ENCODE data around the gene NDEL1. TPM values are rescaled to one million over a fixed set of nuclear protein-coding genes. Genes with fewer than 3 reads are reported as not detected.

The NDEL1 gene
- total and polyA plus RNA-seq, 4 donors, result 15.3 to 52.3 (median 35.4) TPM

DNA sequence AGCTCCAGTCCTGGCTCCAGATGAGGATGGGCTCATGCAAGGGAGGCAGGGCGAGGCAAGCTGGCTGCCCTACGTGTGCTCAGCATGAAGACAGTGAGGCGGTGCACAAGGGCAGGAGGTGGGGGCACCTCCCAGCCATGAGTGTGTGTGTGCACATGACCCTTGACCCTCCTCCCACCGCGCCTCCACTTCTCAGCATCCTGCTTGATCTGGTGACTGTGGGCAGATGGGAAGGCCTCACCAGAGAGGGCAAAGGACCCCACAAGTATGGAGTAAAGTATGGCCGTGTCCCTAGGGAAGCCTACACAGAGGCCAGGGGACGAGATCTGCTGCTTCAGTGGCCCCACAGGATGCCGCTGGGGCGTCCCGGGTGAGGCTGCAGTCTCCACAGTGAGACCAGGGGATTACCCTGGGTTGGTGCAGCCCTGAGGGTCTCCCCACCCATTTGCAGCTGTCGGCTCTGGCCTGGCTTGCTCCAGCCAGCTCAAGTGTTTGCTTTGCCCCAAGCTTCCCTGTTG is 30.1 kb upstream of the NDEL1 start:
- H3K27me3 ChIP-seq (ENCODE audit: control insufficient read depth in 4 of 4, insufficient read depth in 4 of 4, low read length in 3 of 4), result no peaks in the 10 kb centered on the region
- TF ChIP-seq, protein P1, sequence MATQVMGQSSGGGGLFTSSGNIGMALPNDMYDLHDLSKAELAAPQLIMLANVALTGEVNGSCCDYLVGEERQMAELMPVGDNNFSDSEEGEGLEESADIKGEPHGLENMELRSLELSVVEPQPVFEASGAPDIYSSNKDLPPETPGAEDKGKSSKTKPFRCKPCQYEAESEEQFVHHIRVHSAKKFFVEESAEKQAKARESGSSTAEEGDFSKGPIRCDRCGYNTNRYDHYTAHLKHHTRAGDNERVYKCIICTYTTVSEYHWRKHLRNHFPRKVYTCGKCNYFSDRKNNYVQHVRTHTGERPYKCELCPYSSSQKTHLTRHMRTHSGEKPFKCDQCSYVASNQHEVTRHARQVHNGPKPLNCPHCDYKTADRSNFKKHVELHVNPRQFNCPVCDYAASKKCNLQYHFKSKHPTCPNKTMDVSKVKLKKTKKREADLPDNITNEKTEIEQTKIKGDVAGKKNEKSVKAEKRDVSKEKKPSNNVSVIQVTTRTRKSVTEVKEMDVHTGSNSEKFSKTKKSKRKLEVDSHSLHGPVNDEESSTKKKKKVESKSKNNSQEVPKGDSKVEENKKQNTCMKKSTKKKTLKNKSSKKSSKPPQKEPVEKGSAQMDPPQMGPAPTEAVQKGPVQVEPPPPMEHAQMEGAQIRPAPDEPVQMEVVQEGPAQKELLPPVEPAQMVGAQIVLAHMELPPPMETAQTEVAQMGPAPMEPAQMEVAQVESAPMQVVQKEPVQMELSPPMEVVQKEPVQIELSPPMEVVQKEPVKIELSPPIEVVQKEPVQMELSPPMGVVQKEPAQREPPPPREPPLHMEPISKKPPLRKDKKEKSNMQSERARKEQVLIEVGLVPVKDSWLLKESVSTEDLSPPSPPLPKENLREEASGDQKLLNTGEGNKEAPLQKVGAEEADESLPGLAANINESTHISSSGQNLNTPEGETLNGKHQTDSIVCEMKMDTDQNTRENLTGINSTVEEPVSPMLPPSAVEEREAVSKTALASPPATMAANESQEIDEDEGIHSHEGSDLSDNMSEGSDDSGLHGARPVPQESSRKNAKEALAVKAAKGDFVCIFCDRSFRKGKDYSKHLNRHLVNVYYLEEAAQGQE (IDR thresholded peaks at IDR 0.05), result no peak
- no peak for TF ChIP-seq TAF1 (conservative IDR thresholded peaks at IDR 0.05)
- no peak for TF ChIP-seq CTCF (IDR thresholded peaks at IDR 0.05; ENCODE audit: low read depth, low read length, missing input control)
- no peak for TF ChIP-seq MAX (IDR thresholded peaks at IDR 0.05)
- no peak for TF ChIP-seq RXRA (IDR thresholded peaks at IDR 0.05)
- TF ChIP-seq, protein P2, sequence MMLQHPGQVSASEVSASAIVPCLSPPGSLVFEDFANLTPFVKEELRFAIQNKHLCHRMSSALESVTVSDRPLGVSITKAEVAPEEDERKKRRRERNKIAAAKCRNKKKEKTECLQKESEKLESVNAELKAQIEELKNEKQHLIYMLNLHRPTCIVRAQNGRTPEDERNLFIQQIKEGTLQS (IDR thresholded peaks at IDR 0.05), result no peak
- TF ChIP-seq JUND (IDR thresholded peaks at IDR 0.05), result no peak
- no peak for TF ChIP-seq HNF4A (conservative IDR thresholded peaks at IDR 0.05)
- no peak for TF ChIP-seq ZBTB33 (IDR thresholded peaks at IDR 0.05)
- no peak for TF ChIP-seq YY1 (IDR thresholded peaks at IDR 0.05)
- TF ChIP-seq RAD21 (IDR thresholded peaks at IDR 0.05), result no peak
- TF ChIP-seq NR2F2 (IDR thresholded peaks at IDR 0.05), result no peak
- TF ChIP-seq GABPA (IDR thresholded peaks at IDR 0.05 in 1 of 2, conservative IDR thresholded peaks at IDR 0.05 in 1 of 2), result no peak
- DNase-seq (ENCODE audit: low spot score), result no peak
- no peak overlapping the region for H3K9ac ChIP-seq (ENCODE audit: low read depth in 1 of 2, low read length in 2 of 2)
- no peak overlapping the region for H3K4me3 ChIP-seq (ENCODE audit: low read depth in 1 of 3, low read length in 3 of 3)
- no peaks in the 10 kb centered on the region for H3K36me3 ChIP-seq (ENCODE audit: control insufficient read depth in 4 of 4, insufficient read depth in 3 of 4, low read depth in 1 of 4, low read length in 3 of 4)
- H3K9me3 ChIP-seq (ENCODE audit: control insufficient read depth in 4 of 4, low read length in 3 of 4), result no peaks in the 10 kb centered on the region
- no peak overlapping the region for H3K27ac ChIP-seq (ENCODE audit: low read depth in 1 of 2, low read length in 2 of 2)
- H3K4me1 ChIP-seq (ENCODE audit: control insufficient read depth in 4 of 4, insufficient read depth in 4 of 4, low read length in 3 of 4), result peaks cover 0 to 7% (median 6%) of the 10 kb centered on the region in 4 donors
- WGBS, result 90% methylated on average over 11 of the region's 11 CpGs

DNA sequence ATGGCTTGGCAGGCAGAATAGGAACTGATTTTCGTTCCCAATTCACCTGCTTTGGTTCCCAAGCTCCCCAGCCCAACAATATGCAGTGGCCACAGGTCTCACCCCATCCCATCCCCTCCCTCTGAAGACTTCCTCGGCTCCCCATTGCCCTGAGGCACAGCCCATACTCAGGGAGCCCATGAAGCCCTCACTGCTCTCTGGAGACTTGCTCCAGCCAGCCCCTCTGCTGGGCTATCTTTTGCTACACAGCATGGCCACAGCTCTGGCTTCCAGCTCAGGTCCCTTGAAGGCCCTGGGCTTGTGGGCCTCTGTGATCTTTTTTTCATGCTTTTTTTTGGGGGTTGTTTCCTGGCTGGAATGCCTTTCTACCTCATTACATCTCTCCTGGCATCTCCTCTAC is 29.5 kb upstream of the NDEL1 start:
- Histone ChIP-seq H3K9ac (ENCODE audit: low read depth in 1 of 2, low read length in 2 of 2) (no peak overlapping the region), H3K27me3 (ENCODE audit: control insufficient read depth in 4 of 4, insufficient read depth in 4 of 4, low read length in 3 of 4) (no peaks in the 10 kb centered on the region), H3K27ac (ENCODE audit: low read depth in 1 of 2, low read length in 2 of 2) (no peak overlapping the region), H3K9me3 (ENCODE audit: control insufficient read depth in 4 of 4, low read length in 3 of 4) (no peaks in the 10 kb centered on the region), H3K4me1 (ENCODE audit: control insufficient read depth in 4 of 4, insufficient read depth in 4 of 4, low read length in 3 of 4) (peaks cover 0 to 9% (median 8%) of the 10 kb centered on the region in 4 donors), H3K4me3 (ENCODE audit: low read depth in 1 of 3, low read length in 3 of 3) (no peak overlapping the region), H3K36me3 (ENCODE audit: control insufficient read depth in 4 of 4, insufficient read depth in 3 of 4, low read depth in 1 of 4, low read length in 3 of 4) (no peaks in the 10 kb centered on the region)
- TF ChIP-seq TAF1 (conservative IDR thresholded peaks at IDR 0.05), result no peak
- no peak for TF ChIP-seq FOXA1 (IDR thresholded peaks at IDR 0.05)
- TF ChIP-seq ZBTB33 (IDR thresholded peaks at IDR 0.05), result no peak
- TF ChIP-seq HNF4G (IDR thresholded peaks at IDR 0.05), result no peak
- TF ChIP-seq, protein P2 (IDR thresholded peaks at IDR 0.05), result no peak
- TF ChIP-seq HNF4A (conservative IDR thresholded peaks at IDR 0.05), result no peak
- TF ChIP-seq CTCF (IDR thresholded peaks at IDR 0.05; ENCODE audit: low read depth, low read length, missing input control), result no peak
- no peak for TF ChIP-seq FOXA2 (IDR thresholded peaks at IDR 0.05)
- WGBS, result 86% methylated on average over 2 of the region's 2 CpGs
- DNase-seq (ENCODE audit: low spot score), result no peak
